GM12878 (cell line): Measurements from ENCODE around the gene PDZRN3. TPM values are rescaled to one million over a fixed set of nuclear protein-coding genes. Genes with fewer than 3 reads are reported as not detected.
A peak's percentile ranks its signal among the peaks of the same experiment; 100 is the strongest.

ENCODE experiments used
- ATAC-seq: fragments of 200-7000 bp; cut with Tn5 transposase; 3 replicates; pipeline ENCODE4 v1.9.1; 2020; ENCODE audit warnings: mild to moderate bottlenecking, moderate library complexity
- BruUV-seq: library from RNA; stranded (reverse); fragments of 400-500 nt; replicated peaks from 2 replicates; lab custom pipeline; 2021; lab: Mats Ljungman, UMichigan
- CTCF ChIA-PET: fragments of 300-600 bp; sonication (Branson Sonifier 250); formaldehyde crosslinking; extraction: SDS; loops from one replicate; lab custom pipeline; 2021; ENCODE audit warnings: inconsistent platforms; lab: Yijun Ruan, JAX
- POLR2A ChIA-PET: fragments of 350-600 bp; formaldehyde crosslinking; extraction: SDS; loops from one replicate; lab custom pipeline; 2021; ENCODE audit warnings: inconsistent platforms; lab: Charles Lee
- RAD21 ChIA-PET: fragments of 300-600 bp; sonication (Branson Sonifier 250); formaldehyde crosslinking; loops from one replicate; lab custom pipeline; 2023; ENCODE audit warnings: antibody characterized with exemption; ENCODE audit not compliant: unreplicated experiment; lab: Charles Lee
- SMC1A ChIA-PET: fragments of 300-600 bp; sonication (Branson Sonifier 250); formaldehyde crosslinking; loops from one replicate; lab custom pipeline; 2023; ENCODE audit not compliant: unreplicated experiment, uncharacterized antibody; lab: Charles Lee
- DNase-seq: peaks from one replicate; pipeline ENCODE4 v3.0.0-alpha.2; 2011; ENCODE audit warnings: low read depth, low spot score
- FAIRE-seq: peaks from 3 replicates; lab custom pipeline; 2011; peaks lifted over from hg19 to GRCh38; lab: Jason Lieb, UNC
- H2AFZ ChIP-seq: 2 replicates; pipeline ENCODE4 v1.6.0; 2011; ENCODE audit warnings: low read depth, low read length, control low read depth; ENCODE audit not compliant: control insufficient read depth
- H3K27ac ChIP-seq: 2 replicates; pipeline ENCODE4 v1.5.1; 2011; ENCODE audit warnings: control low read depth; ENCODE audit not compliant: control insufficient read depth, insufficient read depth
- H3K27me3 ChIP-seq, 2 experiments: replicated peaks in 1 of 2; 2 replicates each; pipeline versions ENCODE4 v1.6.0 to v1.6.1; 2011; ENCODE audit warnings: low read length in 1 of 2; ENCODE audit not compliant: control insufficient read depth in 2 of 2, insufficient read depth in 2 of 2
- H3K36me3 ChIP-seq, 2 experiments: 2 replicates each; pipeline ENCODE4 v1.5.1; 2011; ENCODE audit warnings: low read length in 1 of 2; ENCODE audit not compliant: control insufficient read depth in 2 of 2, insufficient read depth in 2 of 2
- H3K4me1 ChIP-seq: 2 replicates; pipeline ENCODE4 v1.6.1; 2011; ENCODE audit warnings: mild to moderate bottlenecking, low read length, moderate library complexity, mixed read lengths; ENCODE audit not compliant: control insufficient read depth, insufficient read depth
- H3K4me2 ChIP-seq: 2 replicates; pipeline ENCODE4 v1.6.0; 2011; ENCODE audit warnings: control low read depth; ENCODE audit not compliant: control insufficient read depth, insufficient read depth
- H3K4me3 ChIP-seq: fragments of 200-600 bp; sonication (generic); 2 replicates; pipeline ENCODE4 v1.5.1; 2016
- H3K79me2 ChIP-seq: 2 replicates; pipeline ENCODE4 v1.6.0; 2011; ENCODE audit warnings: low read length; ENCODE audit not compliant: control insufficient read depth, insufficient read depth
- H3K9ac ChIP-seq: 2 replicates; pipeline ENCODE4 v1.8.0; 2011; ENCODE audit warnings: low read length, control low read depth, mixed read lengths; ENCODE audit not compliant: control insufficient read depth, insufficient read depth
- H3K9me3 ChIP-seq: replicated peaks from 3 replicates; pipeline ENCODE4 v1.5.1; 2011; ENCODE audit warnings: mild to moderate bottlenecking, low read length; ENCODE audit not compliant: control insufficient read depth, insufficient read depth
- H4K20me1 ChIP-seq: 2 replicates; pipeline ENCODE4 v1.6.0; 2011; ENCODE audit not compliant: control insufficient read depth, insufficient read depth
- ATF7 ChIP-seq: fragments of 450-650 bp; IDR thresholded peaks from 2 replicates; pipeline ENCODE4 v1.6.1; 2016; ENCODE audit warnings: low read depth, mild to moderate bottlenecking
- EED ChIP-seq: sonication (generic); IDR thresholded peaks from 2 replicates; pipeline ENCODE4 v1.6.1; 2016; ENCODE audit warnings: antibody characterized with exemption, low read depth
- ETV6 ChIP-seq, 2 experiments: fragments of 450-650 bp in 1 of 2; IDR thresholded peaks in 1 of 2; conservative IDR thresholded peaks in 1 of 2; 2 replicates each; pipeline ENCODE4 v1.6.1; 2014; ENCODE audit warnings: antibody characterized with exemption in 1 of 2, borderline replicate concordance in 1 of 2, low read depth in 1 of 2, mild to moderate bottlenecking in 1 of 2, moderate library complexity in 1 of 2
- HCFC1 ChIP-seq: fragments of 150-350 bp; IDR thresholded peaks from 2 replicates; pipeline ENCODE4 v1.6.1; 2014; ENCODE audit warnings: low read length
- JUNB ChIP-seq: IDR thresholded peaks from 2 replicates; pipeline ENCODE4 v1.6.1; 2016; ENCODE audit warnings: antibody characterized with exemption, mild to moderate bottlenecking
- MEF2A ChIP-seq: IDR thresholded peaks from 2 replicates; pipeline ENCODE4 v1.6.1; 2011; ENCODE audit warnings: low read depth, mild to moderate bottlenecking, low read length, moderate library complexity; ENCODE audit not compliant: insufficient read depth
- NFIC ChIP-seq: IDR thresholded peaks from 2 replicates; pipeline ENCODE4 v1.6.1; 2012; ENCODE audit warnings: low read depth, mild to moderate bottlenecking, inconsistent platforms, low read length, moderate library complexity
- NFYB ChIP-seq: IDR thresholded peaks from 2 replicates; pipeline ENCODE4 v1.6.1; 2011; ENCODE audit warnings: low read depth, mild to moderate bottlenecking, low read length, improper control_type of control experiment, moderate library complexity; ENCODE audit not compliant: insufficient read depth
- POU2F2 ChIP-seq: IDR thresholded peaks from 3 replicates; pipeline ENCODE4 v1.6.1; 2011; ENCODE audit warnings: low read depth, mild to moderate bottlenecking, low read length, borderline replicate concordance
- SIX5 ChIP-seq: IDR thresholded peaks from 2 replicates; pipeline ENCODE4 v1.6.1; 2011; ENCODE audit warnings: mild to moderate bottlenecking, low read depth, low read length, moderate library complexity; ENCODE audit not compliant: severe bottlenecking
- SPI1 ChIP-seq: IDR thresholded peaks from 2 replicates; pipeline ENCODE4 v1.6.1; 2011; ENCODE audit warnings: low read depth, mild to moderate bottlenecking, low read length, moderate library complexity, borderline replicate concordance; ENCODE audit not compliant: insufficient read depth
- TCF12 ChIP-seq: IDR thresholded peaks from 2 replicates; pipeline ENCODE4 v1.6.1; 2011; ENCODE audit warnings: low read depth, mild to moderate bottlenecking, low read length
- WGBS: methylation state at CpG from one replicate; pipeline ENCODE4 v1.1.6; 2016; ENCODE audit warnings: low lambda C conversion rate; ENCODE audit not compliant: insufficient replicate concordance, insufficient coverage; ENCODE audit errors: missing lambda C conversion rate; 5-methylcytosine and 5-hydroxymethylcytosine counted together
- in situ Hi-C: fragments of 300-500 bp; cut with MboI; formaldehyde crosslinking; loops from 9 replicates; pipeline ENCODE4 v1.14.3; 2018; ENCODE audit warnings: mixed read lengths
- intact Hi-C: fragments of 100-400 bp; cut with micrococcal nuclease; formaldehyde crosslinking; loops from one replicate; pipeline ENCODE4 v1.14.2; 2022; ENCODE audit not compliant: unreplicated experiment
- polyA plus RNA-seq, 11 experiments: library from polyadenylated mRNA; depleted of rRNA in 4 of 11; unstranded in 6 of 11; stranded (reverse) in 5 of 11; fragments of >200 nt; fragmentation: Nextera tagmentation in 4 of 11; fragmentation: Illumina TruSeq in 1 of 11; extraction: Ambion mirVana in 4 of 11; extraction: Trizol in 1 of 11; gene quantifications; 1 replicate in 1 of 11; 2 replicates in 10 of 11; pipeline versions ENCODE4 v1.2.1 to v1.2.3, GENCODE V29; 2011 to 2016; ENCODE audit warnings: inconsistent platforms in 2 of 11, missing spikeins in 2 of 11, low read depth in 1 of 11
- total RNA-seq, 4 experiments: library from RNA; depleted of rRNA in 3 of 4; stranded (reverse); fragments of >200 nt in 3 of 4; fragmentation: Illumina TruSeq in 1 of 4; extraction: Trizol in 1 of 4; gene quantifications; 2 replicates each; pipeline versions ENCODE4 v1.2.1 to v1.2.3, GENCODE V29; 2013 to 2021

Gene PDZRN3
- total and polyA plus RNA-seq, 10 of the 15 experiments (the other 5 are each of a cell fraction or from before 2014, with no cell fraction given) = 0.07 to 0.37 (median 0.12) TPM; not detected in 6

DNA sequence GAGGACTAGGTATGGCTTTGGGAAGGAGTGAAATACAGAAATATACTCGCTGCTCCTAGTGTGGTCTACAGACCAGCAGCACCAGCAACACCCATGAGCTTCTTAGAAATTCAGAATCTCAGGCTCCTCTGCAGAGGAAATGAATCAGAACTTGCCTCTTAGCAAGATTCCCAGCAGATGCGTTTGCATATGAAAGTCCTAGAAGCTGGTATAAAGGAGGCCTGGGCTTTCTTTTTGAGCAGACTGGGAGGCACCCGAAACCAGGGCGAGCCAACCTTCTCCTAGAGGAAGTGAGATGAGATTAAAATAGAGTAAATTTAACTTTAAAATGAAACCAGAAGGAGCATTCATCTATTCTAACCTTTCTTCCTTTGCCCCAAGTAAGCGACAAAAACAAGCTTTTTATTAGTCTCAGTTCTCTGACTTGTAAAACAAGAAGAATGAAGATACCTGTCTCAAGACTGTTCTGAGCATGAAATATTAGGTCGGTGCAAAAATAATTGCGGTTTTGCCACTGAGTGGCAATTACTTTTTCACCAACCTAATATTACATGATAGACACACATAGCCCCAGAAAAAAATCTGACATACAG lies 140.0 kb downstream of the PDZRN3 start:
- ATAC-seq (peak; percentile 85), FAIRE-seq (peak; percentile 64), DNase-seq (peak; percentile 51)
- peak overlapping the region; percentile 50; the same call in 1 of the 2 replicates for H3K27ac ChIP-seq
- WGBS = under 1% methylated on average over 7 of the region's 7 CpGs
- POLR2A ChIA-PET = no interaction called here
- no peaks in the 10 kb centered on the region for H3K27me3 ChIP-seq
- CTCF ChIA-PET = interaction anchor here (1.2 to 4.3 kb wide), 2 partner anchors 18 to 384 kb away, joined by 3 to 43 read pairs; no protein-coding TSS in a partner anchor
- no TSS peak for BruUV-seq
- no peaks in the 10 kb centered on the region for H3K79me2 ChIP-seq
- H3K36me3 ChIP-seq = no peaks in the 10 kb centered on the region
- no peak overlapping the region for H2AFZ ChIP-seq
- intact Hi-C loops = no loop called here
- SMC1A ChIA-PET = interaction anchor here (1.0 to 2.9 kb wide), 4 partner anchors 9 to 22 kb away, joined by 3 to 7 read pairs (median 6); no protein-coding TSS in a partner anchor
- H3K4me3 ChIP-seq = peak overlapping the region; percentile 47; the same call in 1 of the 2 replicates
- H3K9ac ChIP-seq = no peak overlapping the region
- H4K20me1 ChIP-seq = no peaks in the 10 kb centered on the region
- in situ Hi-C loops = no loop called here
- peak; percentile 55; the same call in 1 of the 3 replicates for TF ChIP-seq POU2F2
- no peak for TF ChIP-seq SIX5
- TF ChIP-seq SPI1 = peak; percentile 61; the same call in 1 of the 2 replicates
- peak; percentile 60; the same call in 1 of the 2 replicates for TF ChIP-seq EED
- 0 out of 2 replicates have a peak, but pooled peaks have one; percentile 45 for TF ChIP-seq MEF2A
- TF ChIP-seq NFIC = peak; percentile 41; the same call in 1 of the 2 replicates
- no peak for TF ChIP-seq ATF7
- no peak for TF ChIP-seq TCF12
- TF ChIP-seq JUNB = peak; percentile 31; the same call in 1 of the 2 replicates
- TF ChIP-seq HCFC1 = no peak
- peak in 1 of 2 experiments; percentile 36; a peak in 1 of 4 replicates for TF ChIP-seq ETV6 (conservative IDR thresholded peaks at IDR 0.05 in 1 of 2, IDR thresholded peaks at IDR 0.05 in 1 of 2; ENCODE audit: borderline replicate concordance in 1 of 2, low read depth in 1 of 2)
- no peak for TF ChIP-seq NFYB
- peaks cover 17% of the 10 kb centered on the region for H3K4me1 ChIP-seq
- RAD21 ChIA-PET = no interaction called here
- H3K9me3 ChIP-seq = no peaks in the 10 kb centered on the region
- peak overlapping the region; percentile 5 for H3K4me2 ChIP-seq
